ENCODE results near the gene PHACTR4.
"Not testable (repeated sequence)": the region's sequence is repeated elsewhere in the genome, so short reads cannot be mapped to it uniquely, and the experiment has no call there.

PHACTR4 gene

DNA sequence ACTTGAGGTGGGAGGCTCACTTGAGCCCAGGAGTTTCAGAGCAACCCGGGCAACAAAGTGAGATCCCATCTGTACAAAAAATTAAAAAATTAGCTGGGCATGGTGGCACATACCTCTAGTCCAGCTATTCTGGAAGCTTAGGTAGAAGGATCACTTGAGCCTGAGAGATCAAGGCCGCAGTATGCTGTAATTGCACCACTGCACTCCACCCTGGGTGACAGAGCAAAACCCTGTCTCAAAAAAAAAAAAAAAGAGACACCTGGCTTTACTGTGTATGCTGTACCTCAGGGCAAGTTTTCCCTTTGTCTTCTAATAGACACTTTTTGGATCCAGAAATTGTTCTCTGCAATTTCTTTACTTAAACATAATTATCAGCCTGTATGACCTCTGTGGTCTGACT is 113.2 kb downstream of the PHACTR4 start:
- FAIRE-seq (no peak), DNase-seq (ENCODE audit: low spot score) (no peak)

- DNase-seq (ENCODE audit: low spot score) = no peak
- FAIRE-seq = no peak
Measured at GRCh38 chr1:28494737-28495136, 125.2 kb downstream of the PHACTR4 start.

GRCh38 chr1:28499553-28499952 is 130.0 kb downstream of the PHACTR4 start:
- FAIRE-seq = no peak

GRCh38 chr1:28501925-28502324 is 132.4 kb downstream of the PHACTR4 start:
- DNase-seq (ENCODE audit: low spot score) (no peak), FAIRE-seq (no peak)

More at GRCh38 chr1:28499553-28499952, 130.0 kb downstream of the PHACTR4 start:
- DNase-seq (ENCODE audit: low spot score) = no peak

DNA sequence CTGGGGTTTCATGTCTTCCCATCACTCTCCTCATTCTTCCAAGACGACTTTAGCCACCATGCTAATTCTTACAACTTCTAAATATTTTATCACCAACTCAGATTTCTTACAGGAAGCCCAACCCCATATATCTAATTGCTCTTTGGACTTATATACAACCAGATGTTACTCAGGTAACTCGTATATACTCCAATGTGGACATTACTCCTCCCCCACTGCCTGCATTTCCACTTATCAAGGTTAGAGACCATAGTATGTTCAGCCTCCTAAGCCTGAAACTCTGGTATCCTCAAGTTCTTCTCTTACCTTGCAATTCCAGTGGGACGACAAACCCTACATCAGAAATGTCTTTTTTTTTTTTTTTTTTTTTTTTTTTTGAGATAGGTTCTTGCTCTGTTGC is 133.6 kb downstream of the PHACTR4 start:
- FAIRE-seq (no peak), DNase-seq (ENCODE audit: low spot score) (no peak)

DNA sequence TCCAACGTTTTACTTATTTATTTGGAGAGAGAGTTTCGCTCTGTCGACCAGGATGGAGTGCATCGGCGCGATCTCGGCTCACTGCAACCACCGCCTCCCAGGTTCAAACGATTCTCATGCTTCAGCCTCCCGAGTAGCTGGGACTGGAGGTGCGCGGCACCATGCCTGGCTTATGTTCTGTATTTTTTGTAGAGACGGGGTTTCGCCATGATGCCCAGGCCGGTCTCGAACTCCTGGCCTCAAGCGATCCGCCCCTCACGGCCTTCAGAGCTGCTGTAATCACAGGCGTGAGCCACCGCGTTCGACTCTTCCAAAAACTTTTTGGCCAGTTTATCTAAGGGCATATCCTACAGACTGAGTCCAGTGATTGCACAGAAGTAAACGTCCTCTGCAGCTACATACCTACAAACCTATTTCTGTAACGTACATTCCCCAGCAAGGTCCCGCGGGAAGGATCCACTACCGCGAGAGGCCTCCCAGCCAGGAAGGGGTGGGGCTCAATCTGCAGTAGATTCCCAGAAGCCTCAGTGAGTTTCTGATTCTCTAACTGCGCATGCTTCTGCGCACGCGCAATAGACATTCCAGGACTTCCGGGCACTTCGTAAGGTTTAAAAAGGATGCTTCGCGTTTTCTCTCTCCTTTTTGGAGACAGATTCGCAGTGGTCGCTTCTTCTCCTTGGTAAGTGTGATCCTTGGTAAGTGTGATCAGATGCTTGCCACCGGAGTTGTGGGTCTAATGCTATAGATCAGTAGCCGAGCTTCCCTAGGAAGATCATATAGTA is 136.1 kb downstream of the PHACTR4 start, which contains the start of gene RCC1:
Gene RCC1, plus strand, starts transcription at position 638 of the 782 bp plus-strand sequence. CDS start 23,824 bp downstream, outside the sequence.
- peak; percentile 98 for DNase-seq (ENCODE audit: low spot score)
- FAIRE-seq = peak; percentile 92

DNA sequence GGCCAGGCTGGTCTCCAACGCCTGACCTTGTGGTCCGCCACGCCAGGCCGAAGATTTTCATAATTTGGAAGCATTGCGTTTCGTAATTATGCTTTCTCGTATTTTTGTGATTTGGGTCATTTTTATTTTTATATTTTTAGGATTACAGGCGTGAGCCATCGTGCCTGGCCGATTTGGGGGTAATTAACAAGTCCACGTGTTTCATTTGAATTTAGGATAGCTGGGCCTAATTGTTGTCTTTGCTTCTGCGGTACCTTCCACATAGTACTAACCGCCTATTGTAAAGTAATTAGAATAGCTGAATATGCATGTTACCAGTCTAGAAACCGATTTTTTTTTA is 137.3 kb downstream of the PHACTR4 start:
- DNase-seq (ENCODE audit: low spot score) (no peak), FAIRE-seq (no peak)

DNA sequence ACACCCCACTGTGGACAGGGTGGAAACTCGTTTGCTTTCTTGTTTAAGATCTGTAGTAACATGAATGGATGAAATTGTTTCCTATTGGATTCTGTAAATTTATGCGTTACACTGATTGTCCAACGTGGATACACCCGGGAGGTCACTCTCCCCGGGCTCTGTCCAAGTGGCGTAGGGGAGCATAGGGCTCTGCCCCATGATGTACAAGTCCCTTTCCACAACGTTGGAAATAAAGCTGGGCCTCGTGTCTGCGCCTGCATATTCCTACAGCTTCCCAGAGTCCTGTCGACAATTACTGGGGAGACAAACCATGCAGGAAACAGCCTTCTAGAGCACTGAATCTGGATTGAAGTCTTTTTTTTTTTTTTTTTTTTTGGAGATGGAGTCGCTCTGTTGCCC is 137.7 kb downstream of the PHACTR4 start:
- DNase-seq (ENCODE audit: low spot score) = peak; percentile 23

GRCh38 chr1:28507646-28508434 is 138.3 kb downstream of the PHACTR4 start:
- DNase-seq (ENCODE audit: low spot score) (peak; percentile 20), FAIRE-seq (no peak)

More for the DNA sequence above, 137.7 kb downstream of the PHACTR4 start:
- no peak for FAIRE-seq

DNA sequence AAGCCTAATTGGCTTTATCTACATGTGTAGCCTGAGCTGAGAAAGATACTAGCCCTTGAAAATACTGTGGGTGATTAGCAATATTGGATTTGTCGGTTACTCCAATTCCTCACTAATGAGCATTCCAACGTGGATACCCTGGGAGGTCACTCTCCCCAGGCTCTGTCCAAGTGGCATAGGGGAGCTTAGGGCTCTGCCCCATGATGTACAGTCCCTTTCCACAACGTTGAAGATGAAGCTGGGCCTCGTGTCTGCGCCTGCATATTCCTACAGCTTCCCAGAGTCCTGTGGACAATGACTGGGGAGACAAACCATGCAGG is 138.9 kb downstream of the PHACTR4 start:
- FAIRE-seq (no peak), DNase-seq (ENCODE audit: low spot score) (peak; percentile 24)

DNA sequence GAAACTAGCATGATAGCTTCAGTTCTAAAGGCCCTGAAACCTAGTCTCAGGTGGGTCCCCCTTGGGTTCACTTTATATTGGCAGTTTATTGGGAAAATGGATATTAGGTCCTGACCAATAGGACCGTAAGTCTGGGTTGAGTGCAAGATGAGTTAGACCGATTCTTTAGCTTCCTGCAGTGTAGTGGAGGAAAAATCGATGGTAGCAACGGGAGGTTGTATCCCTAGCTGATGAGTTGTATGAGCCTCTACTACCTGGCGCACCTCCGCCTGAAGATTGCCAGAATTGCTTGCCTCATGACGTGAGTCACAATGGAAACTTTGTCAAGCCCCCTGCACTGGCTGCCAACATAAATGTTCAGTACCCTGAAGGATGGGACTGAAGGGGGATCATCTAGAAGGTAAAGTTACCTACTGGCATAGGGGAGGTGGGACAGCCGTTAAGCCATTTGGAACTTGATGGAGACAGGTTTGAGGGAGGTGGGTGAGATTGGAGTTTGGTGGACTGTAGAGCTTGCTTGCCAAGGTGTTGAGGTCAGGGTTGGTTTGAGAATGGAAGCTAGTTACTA is 140.2 kb downstream of the PHACTR4 start:
- no peak for FAIRE-seq
- peak; percentile 52 for DNase-seq (ENCODE audit: low spot score)

- DNase-seq (ENCODE audit: low spot score) = peak; percentile 77
- FAIRE-seq = no peak
Measured at GRCh38 chr1:28510273-28510969, 140.9 kb downstream of the PHACTR4 start.

GRCh38 chr1:28510970-28511440 is 141.5 kb downstream of the PHACTR4 start:
- peak; percentile 76 for DNase-seq (ENCODE audit: low spot score)
- no peak for FAIRE-seq

- DNase-seq (ENCODE audit: low spot score) (peak; percentile 40), FAIRE-seq (no peak)
Measured at GRCh38 chr1:28512058-28512611, 142.6 kb downstream of the PHACTR4 start.

DNA sequence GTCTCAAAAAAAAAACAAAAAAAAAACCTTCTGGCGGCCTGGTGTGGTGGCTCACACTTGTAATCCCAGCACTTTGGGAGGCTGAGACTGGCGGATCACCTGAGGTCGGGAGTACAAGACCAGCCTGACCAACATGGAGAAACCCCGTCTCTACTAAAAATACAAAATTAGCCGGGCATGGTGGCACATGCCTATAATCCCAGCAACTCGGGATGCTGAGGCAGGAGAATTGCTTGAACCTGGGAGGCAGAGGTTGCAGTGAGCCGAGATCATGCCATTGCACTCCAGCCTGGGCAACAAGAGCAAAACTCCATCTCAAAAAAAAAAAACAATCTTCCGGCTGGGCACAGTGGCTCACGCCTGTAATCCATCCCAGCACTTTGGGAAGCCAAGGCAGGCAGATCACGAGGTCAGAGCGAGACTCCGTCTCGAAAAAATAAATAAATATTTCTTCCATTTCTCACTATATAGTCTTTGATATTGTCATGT is 144.9 kb downstream of the PHACTR4 start:
- FAIRE-seq = not testable (repeated sequence)

DNA sequence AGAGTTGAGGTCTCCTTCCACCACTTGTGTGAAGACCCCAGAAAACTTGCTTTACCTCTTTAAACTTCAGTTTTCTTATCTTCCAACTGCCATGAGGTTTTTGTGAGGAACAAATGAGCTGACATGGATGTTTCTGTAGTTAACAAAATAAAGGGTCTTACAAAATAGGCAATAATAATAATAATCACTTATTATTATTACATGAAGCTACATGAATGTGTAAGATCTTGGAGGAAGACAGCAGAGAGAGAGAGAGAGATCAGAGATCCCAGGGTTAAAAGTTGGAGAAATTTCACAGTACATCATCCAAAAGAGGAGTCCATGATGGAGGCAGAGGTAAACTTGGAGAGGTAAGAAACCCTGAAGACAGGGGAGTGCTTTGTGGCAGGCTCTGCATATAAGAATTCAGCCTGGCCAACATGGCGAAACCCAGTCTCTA is 147.0 kb downstream of the PHACTR4 start:
- peak; percentile 19 for DNase-seq (ENCODE audit: low spot score)
- FAIRE-seq = no peak

More for the DNA sequence above, 144.9 kb downstream of the PHACTR4 start:
- DNase-seq (ENCODE audit: low spot score) = not testable (repeated sequence)

DNA sequence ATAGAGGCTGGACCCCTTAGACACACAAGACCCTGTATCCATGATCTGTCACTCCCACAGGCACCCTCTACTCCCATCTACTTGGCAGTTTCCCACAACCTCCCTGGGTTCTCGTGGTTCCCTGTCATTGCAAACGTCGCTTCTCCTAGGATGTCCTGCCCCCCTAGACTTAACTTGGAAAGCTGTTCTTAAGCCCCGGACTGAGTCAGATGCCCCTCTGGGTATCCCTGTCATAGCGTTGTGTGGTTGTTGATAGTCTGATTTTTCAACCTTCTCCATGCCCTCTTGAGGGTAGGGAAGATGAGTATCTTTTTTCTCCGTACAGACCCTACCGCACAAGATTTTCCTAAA is 148.1 kb downstream of the PHACTR4 start:
- peak; percentile 14 for DNase-seq (ENCODE audit: low spot score)
- no peak for FAIRE-seq

DNA sequence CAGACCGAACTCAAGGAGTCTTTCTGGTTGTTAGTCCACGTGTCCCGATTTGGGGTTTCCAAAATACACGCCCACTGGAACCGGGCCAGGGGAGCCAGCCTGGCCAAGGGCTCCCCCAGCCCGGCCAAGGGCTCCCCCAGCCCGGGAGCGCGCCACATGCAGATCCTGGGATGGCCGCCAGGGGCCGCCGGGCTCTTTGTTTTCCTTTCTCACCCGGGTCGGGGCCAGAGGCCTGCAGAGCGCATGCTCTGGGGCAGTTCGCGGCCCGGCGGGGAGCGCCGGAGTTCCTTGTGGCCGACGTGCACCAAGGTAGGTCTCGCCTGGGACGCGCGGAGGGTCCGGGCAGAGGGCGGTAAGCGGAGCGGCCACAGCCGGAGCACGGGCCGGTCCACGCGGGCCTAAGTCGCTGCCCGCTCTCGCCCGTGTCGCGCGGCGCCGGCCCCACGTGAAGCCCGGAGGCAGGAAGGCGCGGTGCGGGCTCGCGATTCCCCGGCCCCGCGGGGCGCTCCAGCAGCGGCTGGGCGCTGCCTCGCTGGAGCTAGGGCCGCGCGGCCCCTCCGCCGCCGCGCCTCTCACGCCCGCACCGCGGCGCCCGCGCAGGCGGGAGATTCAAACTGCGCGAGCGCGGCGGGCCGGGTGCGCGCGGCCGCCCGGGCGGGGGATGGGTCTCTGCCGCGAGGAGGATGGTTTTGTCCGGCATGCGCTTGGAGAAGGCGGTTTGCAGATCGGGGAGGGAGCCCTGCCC is 148.6 kb downstream of the PHACTR4 start:
- FAIRE-seq (no peak), DNase-seq (ENCODE audit: low spot score) (peak; percentile 80)

GRCh38 chr1:28518745-28519341 is 149.3 kb downstream of the PHACTR4 start:
- peak; percentile 50 for DNase-seq (ENCODE audit: low spot score)
- no peak for FAIRE-seq
